Gastrocnemius medialis (tissue), 4 donors: ENCODE measurements around the gene PEA15. TPM values are rescaled to one million over a fixed set of nuclear protein-coding genes. Genes with fewer than 3 reads are reported as not detected.

ENCODE experiments used
- ATAC-seq, 2 donors: fragments of 150-250 bp; one replicate each; pipeline ENCODE4 v1.9.1; 2016
- DNase-seq, 2 donors: peaks; one replicate each; pipeline ENCODE4 v3.0.0-alpha.2; 2019
- H3K27ac ChIP-seq, 4 donors: fragments of 200-600 bp; sonication (generic); 1 replicate in 1 of 4; 2 replicates in 3 of 4; pipeline ENCODE4 v1.5.1; 2016 to 2018; ENCODE audit warnings: mild to moderate bottlenecking in 2 of 4, moderate library complexity in 1 of 4
- H3K27me3 ChIP-seq, 3 donors: fragments of 200-600 bp; sonication (generic) in 2 of 3; 1 replicate in 1 of 3; 2 replicates in 2 of 3; pipeline versions ENCODE4 v1.5.1 to v1.6.0; 2016 to 2019; ENCODE audit warnings: mild to moderate bottlenecking in 1 of 3, moderate library complexity in 1 of 3
- H3K36me3 ChIP-seq, 2 donors: fragments of 200-600 bp; sonication (generic) in 1 of 2; one replicate each; pipeline ENCODE4 v1.5.1; 2017 to 2018
- H3K4me1 ChIP-seq, 2 donors: fragments of 200-600 bp; sonication (generic) in 1 of 2; one replicate each; pipeline ENCODE4 v1.5.1; 2016 to 2017; ENCODE audit warnings: mild to moderate bottlenecking in 2 of 2
- H3K4me3 ChIP-seq, 4 donors: fragments of 200-600 bp; sonication (generic) in 3 of 4; 1 replicate in 1 of 4; 2 replicates in 3 of 4; pipeline ENCODE4 v1.5.1; 2016 to 2019; ENCODE audit warnings: mild to moderate bottlenecking in 2 of 4
- H3K9me3 ChIP-seq, 3 donors: fragments of 200-600 bp; sonication (generic) in 2 of 3; 1 replicate in 1 of 3; 2 replicates in 2 of 3; pipeline ENCODE4 v1.5.1; 2016 to 2019
- CTCF ChIP-seq, 5 experiments: fragments of 450-650 bp in 3 of 5; fragments of 200-600 bp in 2 of 5; sonication (generic) in 2 of 5; IDR thresholded peaks in 4 of 5; conservative IDR thresholded peaks in 1 of 5; 1 replicate in 4 of 5; 2 replicates in 1 of 5; pipeline ENCODE4 v1.5.1; 2016 to 2019; ENCODE audit warnings: antibody characterized with exemption in 5 of 5, mild to moderate bottlenecking in 3 of 5, moderate library complexity in 3 of 5
- POLR2A ChIP-seq, 2 donors: fragments of 450-650 bp; IDR thresholded peaks; one replicate each; pipeline ENCODE4 v1.6.1; 2017; ENCODE audit warnings: antibody characterized with exemption in 2 of 2, mild to moderate bottlenecking in 2 of 2, moderate library complexity in 2 of 2
- in situ Hi-C, 4 donors: fragments of 200-750 bp; cut with MboI; loops; one replicate each; pipeline versions ENCODE4 v1.15.0 to v1.8.0; 2017; ENCODE audit warnings: low sequenced_read_pairs in 4 of 4
- intact Hi-C: fragments of 100-400 bp; cut with DNase I; formaldehyde crosslinking; loops from one replicate; pipeline ENCODE4 v1.15.1; 2023; ENCODE audit warnings: low total_unique reads
- total RNA-seq, 4 donors: library from RNA; depleted of rRNA; stranded (reverse); fragments of >200 nt; gene quantifications; one replicate each; pipeline versions ENCODE4 v1.1.0 to v1.2.3, GENCODE V29; 2016

Gene PEA15
- total RNA-seq, 4 donors from 2014 or later = 10.5 to 34.7 (median 27.2) TPM

- Histone ChIP-seq H3K9me3 (no peaks in the 10 kb centered on the region), H3K36me3 (peaks cover 0 to 47% of the 10 kb centered on the region in 2 donors), H3K27ac (peak overlapping the region; percentile 66 to 93 (median 90)), H3K4me1 (peaks cover 31 to 56% of the 10 kb centered on the region in 2 donors), H3K27me3 (no peaks in the 10 kb centered on the region), H3K4me3 (no peak overlapping the region)
- in situ Hi-C loops = no loop called here
- no peak for TF ChIP-seq POLR2A (IDR thresholded peaks at IDR 0.05)
- no peak for TF ChIP-seq CTCF (IDR thresholded peaks at IDR 0.05 in 4 of 5, conservative IDR thresholded peaks at IDR 0.05 in 1 of 5)
- ATAC-seq = no peak
- no peak for DNase-seq
- intact Hi-C loops = no loop called here
Observed at GRCh38 chr1:160210561-160210960, 5.4 kb downstream of the PEA15 start.

GRCh38 chr1:160211046-160211790 lies 6.0 kb downstream of the PEA15 start:
- Histone ChIP-seq H3K4me3 (no peak overlapping the region), H3K36me3 (peaks cover 0 to 53% of the 10 kb centered on the region in 2 donors), H3K27ac (peak overlapping the region in 2 of 4 donors; percentile 66 to 91), H3K4me1 (peaks cover 24 to 49% of the 10 kb centered on the region in 2 donors), H3K9me3 (no peaks in the 10 kb centered on the region), H3K27me3 (no peaks in the 10 kb centered on the region)
- ATAC-seq (no peak), DNase-seq (no peak)
- in situ Hi-C loops = no loop called here
- TF ChIP-seq POLR2A (IDR thresholded peaks at IDR 0.05) (no peak), CTCF (IDR thresholded peaks at IDR 0.05 in 4 of 5, conservative IDR thresholded peaks at IDR 0.05 in 1 of 5) (no peak)
- intact Hi-C loops = no loop called here

- no peak overlapping the region for H3K27ac ChIP-seq
- no peak for TF ChIP-seq POLR2A (IDR thresholded peaks at IDR 0.05)
- no peak for TF ChIP-seq CTCF (IDR thresholded peaks at IDR 0.05 in 4 of 5, conservative IDR thresholded peaks at IDR 0.05 in 1 of 5)
- intact Hi-C loops (no loop called here), in situ Hi-C loops (no loop called here)
- ATAC-seq = no peak
- peaks cover 26 to 29% of the 10 kb centered on the region in 2 donors for H3K4me1 ChIP-seq
- no peaks in the 10 kb centered on the region for H3K9me3 ChIP-seq
- no peaks in the 10 kb centered on the region for H3K27me3 ChIP-seq
- H3K4me3 ChIP-seq = no peak overlapping the region
- peaks cover 2 to 82% of the 10 kb centered on the region in 2 donors for H3K36me3 ChIP-seq
- DNase-seq = no peak
Observed at GRCh38 chr1:160214481-160215140, 9.4 kb downstream of the PEA15 start.

GRCh38 chr1:160216301-160216700 lies 11.1 kb downstream of the PEA15 start:
- H3K27ac ChIP-seq = peak overlapping the region in 2 of 4 donors; percentile 10 to 59
- intact Hi-C loops = no loop called here
- DNase-seq (no peak), ATAC-seq (no peak)
- H3K9me3 ChIP-seq = no peaks in the 10 kb centered on the region
- no peaks in the 10 kb centered on the region for H3K27me3 ChIP-seq
- H3K36me3 ChIP-seq = peaks cover 2 to 94% of the 10 kb centered on the region in 2 donors
- in situ Hi-C loops = no loop called here
- peaks cover 11 to 17% of the 10 kb centered on the region in 2 donors for H3K4me1 ChIP-seq
- TF ChIP-seq CTCF (IDR thresholded peaks at IDR 0.05 in 4 of 5, conservative IDR thresholded peaks at IDR 0.05 in 1 of 5) (no peak), POLR2A (IDR thresholded peaks at IDR 0.05) (no peak)
- H3K4me3 ChIP-seq = no peak overlapping the region
